ENCODE measurements around the gene KRTAP12-1.

KRTAP12-1 gene, protein sequence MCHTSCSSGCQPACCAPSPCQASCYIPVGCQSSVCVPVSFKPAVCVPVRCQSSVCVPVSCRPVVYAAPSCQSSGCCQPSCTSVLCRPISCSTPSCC

DNA sequence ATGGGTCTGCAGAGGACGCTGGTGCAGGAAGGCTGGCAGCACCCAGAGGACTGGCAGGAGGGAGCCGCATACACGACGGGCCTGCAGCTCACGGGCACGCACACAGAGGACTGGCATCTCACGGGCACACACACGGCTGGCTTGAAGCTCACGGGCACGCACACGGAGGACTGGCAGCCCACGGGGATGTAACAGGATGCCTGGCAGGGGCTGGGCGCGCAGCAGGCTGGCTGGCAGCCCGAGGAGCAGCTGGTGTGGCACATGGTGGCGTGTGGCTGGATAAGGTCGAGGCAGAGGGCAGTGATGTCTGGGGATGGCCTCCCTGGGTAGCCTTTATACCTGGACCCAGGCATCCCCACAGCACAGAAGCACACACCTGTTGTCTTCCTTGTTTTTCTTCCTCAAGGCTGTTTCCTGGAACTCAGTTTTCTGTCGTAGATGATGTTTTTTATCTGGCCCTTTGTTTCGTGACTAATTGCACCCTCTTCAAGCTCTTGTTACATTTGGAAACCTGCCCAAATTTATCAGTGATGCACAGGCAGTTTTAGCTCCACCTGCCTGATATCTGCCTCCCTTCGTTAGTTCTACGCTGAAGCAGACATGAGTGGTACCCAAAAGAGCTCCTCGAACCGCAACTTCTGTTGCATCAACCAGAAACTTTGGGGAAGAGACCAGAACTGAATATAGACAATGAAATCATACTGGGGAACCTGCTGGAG lies at the start of gene KRTAP12-1:
Gene KRTAP12-1, minus strand, starts transcription at position 303 of the 719 bp plus-strand sequence. Its CDS starts 40 bp downstream, at position 263.
- DNase-seq: no peak

DNA sequence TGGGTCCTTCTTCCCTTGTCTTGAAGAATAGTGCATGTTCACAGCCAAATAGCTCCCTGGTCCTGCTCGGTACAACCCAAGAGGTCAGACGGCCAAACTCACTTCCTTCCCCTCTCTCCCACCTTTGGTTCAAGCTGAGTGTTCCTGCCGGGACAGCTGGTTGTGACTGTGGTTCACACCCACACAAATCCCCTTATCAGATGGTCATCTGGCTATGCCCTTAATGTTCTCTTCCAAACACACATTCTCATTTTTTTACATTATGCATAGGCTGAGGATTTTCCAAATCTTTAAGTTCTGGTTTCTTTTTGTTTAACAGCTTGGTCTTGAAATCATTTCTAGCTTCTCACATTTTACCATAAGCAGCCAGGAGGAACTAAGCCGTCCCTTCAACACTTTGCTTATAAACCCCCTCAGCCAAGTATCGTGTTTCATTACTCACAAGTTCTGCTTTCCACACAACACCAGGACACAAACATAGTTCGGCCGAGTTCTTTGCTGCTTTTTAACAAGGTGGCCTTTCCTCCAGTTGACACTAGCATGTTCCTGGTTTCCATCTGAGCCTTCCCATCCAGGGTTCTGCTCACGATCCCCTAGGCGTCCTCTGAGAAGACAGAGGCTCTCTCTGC lies 49.1 kb upstream of the KRTAP12-1 start:
- DNase-seq: no peak

DNA sequence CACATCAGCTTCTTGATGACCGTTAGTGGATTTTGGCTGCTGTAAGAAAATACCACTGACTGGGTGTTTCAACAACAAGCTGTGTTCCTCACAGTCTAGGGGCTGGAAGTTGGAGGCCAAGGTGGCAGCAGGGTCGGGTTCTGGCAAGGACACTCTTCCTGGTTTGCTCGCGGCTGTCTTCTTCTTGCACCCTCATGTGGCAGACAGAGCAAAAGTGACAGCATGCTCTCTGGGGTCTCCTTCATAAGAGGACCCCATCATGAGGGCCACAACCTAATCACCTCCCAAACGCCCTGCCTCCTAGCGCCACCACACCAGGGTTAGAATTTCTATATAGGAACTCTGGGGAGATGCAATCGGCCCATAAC lies 48.0 kb upstream of the KRTAP12-1 start:
- DNase-seq: no peak

DNA sequence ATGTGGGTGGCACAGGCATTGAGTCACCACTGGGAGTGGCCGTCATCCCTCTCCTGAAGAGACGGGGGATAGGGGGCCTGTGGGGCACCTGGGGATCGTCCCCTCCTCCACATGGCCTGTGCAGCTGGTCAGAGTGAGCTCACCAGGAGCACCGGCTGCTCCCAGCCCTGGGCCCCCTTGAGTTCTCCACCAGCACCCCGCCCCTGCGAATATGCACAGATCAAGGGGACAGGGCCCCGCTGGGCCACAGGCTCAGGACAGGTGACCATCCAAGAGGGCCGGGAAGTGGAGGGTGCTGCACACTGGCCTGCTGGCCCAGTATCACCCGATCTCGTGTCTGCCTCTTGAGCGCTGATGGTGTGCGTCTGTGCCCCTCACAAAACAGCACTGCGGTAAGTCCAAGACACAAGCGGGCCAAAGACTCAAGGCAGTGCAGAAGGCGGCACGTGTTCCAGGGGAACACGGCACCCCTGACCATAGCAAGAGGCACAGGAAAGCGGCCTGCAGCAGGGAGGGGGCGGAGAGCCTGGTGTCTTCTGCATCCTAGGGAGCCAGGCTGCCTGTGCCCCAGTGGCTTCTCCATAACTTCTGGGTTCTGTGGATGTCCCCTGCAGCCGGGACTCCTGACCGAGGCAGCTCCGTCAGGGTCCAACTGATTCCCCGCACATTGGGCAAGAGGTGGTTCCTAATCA lies 47.5 kb upstream of the KRTAP12-1 start:
- DNase-seq: no peak

DNA sequence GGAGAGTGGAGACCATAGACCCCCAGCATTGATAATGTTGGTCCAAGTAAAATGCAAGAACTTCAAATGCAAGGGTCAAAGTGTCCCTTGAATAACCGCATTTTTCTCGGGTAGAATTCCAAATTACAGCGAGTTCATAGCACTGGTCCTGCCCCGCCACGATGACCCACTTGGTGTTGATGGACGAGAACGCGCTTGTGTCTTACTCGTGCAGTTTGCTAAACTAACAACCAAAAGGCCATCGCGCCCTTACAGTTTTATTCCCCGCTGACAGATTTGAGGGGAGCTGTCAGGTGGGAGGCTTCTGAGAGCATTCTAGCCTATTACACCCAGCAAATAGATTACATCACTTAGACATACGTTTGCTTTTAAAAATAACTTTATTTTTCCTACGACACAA lies 46.8 kb upstream of the KRTAP12-1 start:
- DNase-seq: no peak

DNA sequence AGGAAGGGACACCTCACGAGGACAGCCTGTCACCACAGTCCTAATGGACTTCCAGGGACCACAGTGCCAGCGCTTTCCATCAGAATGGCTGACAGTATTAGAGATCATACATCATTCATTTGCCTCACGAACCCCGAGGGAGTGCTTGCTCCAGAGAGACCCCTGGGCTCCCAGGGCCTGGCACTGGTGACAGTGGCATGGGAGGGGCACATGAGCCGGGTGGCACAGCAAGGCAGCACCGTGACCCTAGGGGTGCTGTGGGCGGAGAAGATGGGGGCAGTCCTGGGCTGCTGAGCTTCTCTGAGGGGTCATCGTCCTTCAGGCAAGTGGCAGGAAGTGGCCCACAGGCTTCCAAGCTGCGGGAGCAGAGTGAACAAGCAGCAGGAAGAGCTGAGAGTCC lies 45.8 kb upstream of the KRTAP12-1 start:
- no peak for DNase-seq

DNA sequence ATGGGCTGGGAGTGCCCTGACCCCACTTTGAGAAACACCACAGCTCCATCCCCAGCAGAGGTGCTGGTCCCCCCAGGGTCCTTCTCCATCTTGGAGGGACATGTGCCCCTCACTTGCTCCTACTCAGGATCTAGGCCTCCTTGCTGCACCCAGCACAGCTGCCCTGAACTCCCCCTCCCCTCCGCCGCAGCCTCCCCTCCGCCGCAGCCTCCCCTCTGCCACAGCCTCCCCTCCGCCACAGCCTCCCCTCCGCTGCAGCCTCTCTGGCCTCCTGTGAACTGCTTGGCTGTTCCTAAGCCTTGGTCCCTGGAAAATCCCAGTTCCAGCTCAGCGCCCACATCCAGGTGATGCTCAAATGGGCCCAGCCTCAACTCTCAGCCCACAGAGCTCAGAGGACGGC lies 45.4 kb upstream of the KRTAP12-1 start:
- DNase-seq: no peak

DNA sequence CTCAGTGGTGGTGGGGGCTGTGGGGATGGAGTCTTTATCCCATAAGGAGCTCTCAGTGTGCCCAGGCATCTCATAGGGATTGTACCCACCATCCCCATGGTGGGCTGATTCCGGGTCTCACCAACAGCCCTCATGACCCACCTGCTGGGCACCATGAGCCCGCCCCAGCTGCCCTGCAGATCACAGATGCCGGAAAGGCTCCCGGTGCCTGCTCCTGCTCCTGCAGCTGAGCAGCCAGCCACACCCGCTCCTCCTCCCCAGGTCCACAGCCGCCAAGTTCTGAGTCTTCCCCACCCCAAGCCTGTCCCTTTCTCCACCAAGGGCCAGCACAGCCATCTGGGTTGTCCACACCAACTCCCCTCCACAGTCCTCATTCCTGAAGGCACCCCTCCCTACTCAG lies 44.9 kb upstream of the KRTAP12-1 start:
- DNase-seq: no peak

DNA sequence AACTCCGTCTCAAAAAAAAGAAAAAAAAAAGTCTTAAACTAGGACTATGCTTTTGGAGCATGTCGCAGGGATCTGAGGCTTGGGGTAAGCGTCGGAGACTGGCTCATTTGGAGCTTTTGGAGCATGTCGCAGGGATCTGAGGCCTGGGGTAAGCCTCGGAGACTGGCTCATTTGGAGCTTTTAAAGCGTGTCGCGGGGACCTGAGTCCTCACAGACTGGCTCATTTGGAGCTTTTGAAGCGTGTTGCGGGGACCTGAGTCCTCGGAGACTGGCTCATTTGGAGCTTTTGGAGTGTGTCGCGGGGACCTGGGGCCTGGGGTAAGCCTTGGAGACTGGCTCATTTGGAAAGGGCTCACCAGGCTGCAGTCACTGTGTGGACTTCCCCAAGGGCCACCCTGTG lies 43.0 kb upstream of the KRTAP12-1 start:
- no peak for DNase-seq

DNA sequence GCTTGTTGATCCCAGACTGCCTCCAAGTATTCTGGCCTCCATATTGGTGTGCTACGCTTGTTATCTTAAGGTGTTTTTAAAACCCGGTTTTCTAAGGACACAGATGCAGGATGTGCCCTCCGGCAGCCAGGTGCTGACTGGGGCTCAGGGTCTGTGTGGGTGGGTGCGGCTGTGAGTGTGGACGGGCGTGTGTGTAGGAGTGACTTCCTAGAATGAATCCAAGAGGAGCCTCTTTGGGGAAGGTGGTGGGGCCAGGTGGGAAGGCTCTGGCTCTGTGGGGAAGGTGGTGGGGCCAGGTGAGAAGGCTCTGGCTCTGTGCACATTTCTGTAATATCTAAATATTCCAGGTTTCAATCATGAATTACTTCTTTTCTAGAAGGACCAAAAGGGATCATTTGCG lies 42.2 kb upstream of the KRTAP12-1 start:
- DNase-seq: no peak

DNA sequence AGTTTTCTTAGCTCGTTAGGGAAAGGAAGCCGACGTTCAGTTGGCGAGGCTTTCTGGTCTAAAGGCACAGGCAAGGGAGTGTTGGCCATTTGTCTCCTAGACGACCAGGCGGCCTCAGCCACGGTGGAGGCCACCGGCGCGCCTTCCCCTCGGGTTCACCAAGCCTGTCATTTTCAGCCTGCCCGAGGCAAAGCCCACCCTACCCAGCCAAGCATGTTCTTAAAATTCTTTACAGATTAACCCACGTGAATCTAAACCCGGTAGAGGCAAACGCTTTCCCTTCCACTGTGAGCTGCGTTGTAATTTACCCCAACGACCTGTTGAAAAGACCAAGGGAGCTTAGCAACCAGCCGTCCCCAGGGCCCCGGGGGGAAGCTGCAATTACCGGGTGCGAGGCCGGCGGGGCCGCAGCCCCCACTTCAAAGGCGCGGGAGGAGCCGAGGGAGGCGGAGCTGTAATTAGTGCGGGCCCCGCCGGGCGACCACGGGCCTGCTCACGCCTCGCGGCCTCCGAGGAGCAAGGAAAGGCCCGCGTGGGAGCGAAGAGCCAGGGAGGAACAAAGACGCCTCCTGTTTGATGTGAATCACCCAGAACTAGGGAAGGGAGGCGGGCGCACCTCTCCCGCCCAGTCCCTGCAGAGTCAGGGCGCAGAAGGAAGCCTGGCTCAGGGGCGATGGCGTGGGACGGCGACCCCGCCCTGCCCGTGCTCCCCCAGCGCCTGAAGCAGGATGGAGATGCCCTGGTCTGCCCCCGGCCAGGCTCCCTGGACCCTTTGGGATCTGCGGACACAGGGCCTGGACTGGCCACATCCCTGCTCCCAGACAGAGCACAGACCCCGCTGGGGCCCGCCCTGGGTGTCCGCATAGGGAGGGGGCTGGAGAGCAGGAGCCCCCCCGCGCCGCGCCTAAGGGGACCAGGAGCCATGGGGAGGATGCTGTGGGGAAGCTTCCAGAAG lies 41.5 kb upstream of the KRTAP12-1 start:
- no peak for DNase-seq

DNA sequence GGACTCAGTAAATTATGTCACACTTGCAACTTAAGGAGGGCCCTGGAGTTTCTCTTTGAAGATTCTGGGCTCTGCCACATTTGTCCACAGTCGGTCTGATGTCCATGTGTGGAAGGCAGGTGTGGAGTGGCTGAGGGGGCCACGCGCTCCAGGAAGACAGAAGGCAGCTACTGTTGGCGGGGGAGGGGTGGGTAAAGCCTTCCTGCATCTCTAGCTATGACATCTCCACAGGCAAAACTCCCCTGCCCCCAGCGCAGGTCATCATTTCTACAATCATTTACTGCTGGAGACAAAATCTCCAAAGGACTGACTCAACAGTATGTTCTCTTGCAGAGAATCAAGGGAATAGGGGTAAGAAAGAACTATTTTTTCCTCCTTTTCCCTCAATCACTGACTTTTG lies 40.8 kb upstream of the KRTAP12-1 start:
- DNase-seq: no peak

DNA sequence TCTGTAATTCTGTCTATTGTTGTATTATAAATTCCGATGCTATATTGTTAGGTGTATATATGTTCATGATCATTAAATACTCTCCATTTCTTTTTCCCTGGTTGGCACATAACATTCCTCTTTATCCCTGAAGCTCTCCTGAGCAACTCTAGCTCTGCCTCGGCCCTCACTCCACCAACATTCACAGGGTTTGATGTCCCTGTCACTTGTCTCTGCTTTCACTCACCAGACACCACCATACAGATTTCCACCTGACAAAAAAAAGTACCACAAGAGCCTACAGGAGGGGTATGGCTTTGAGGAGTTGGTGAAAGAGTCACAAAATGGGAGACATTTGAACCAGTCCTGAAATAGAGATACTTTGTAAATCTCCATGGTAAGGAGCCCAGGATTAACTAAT lies 38.2 kb upstream of the KRTAP12-1 start:
- DNase-seq: no peak

DNA sequence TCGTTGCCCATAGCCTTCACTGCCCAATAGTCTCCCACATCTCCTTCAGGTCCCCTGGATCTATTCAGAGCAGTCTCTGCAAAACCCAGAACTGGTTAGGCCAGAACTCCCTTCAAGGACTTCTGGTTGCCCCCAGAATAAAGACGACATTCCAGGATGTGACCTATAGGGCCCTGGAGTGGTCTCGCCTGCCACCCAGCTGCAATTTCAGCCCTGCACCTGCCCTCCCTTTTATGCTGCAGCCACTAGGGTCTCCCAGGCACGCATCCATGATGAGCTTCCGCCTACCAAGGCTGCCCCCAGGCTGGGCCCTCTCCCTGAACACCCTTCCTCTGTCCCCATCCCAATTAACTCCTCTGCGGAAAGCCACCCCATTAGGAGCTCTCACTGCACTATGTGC lies 36.6 kb upstream of the KRTAP12-1 start:
- no peak for DNase-seq

DNA sequence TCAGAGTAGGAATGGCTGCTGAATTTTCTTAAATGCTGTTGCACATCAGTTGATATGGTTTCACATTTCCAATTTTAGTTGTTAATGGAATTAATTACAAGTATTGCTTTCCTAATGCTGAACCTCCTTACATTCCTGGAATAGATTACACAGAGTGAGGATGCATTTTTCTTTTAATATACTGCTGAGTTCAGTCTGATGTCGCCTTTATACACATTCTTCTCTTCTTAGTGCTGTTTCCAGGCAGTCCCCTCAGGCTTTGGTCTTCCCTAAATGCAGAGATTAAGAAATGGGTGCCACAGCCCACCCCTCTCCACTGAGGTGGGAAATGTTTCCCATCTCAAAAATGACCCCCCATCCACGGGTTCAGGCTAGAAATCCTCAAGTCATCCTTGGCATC lies 36.1 kb upstream of the KRTAP12-1 start:
- no peak for DNase-seq

DNA sequence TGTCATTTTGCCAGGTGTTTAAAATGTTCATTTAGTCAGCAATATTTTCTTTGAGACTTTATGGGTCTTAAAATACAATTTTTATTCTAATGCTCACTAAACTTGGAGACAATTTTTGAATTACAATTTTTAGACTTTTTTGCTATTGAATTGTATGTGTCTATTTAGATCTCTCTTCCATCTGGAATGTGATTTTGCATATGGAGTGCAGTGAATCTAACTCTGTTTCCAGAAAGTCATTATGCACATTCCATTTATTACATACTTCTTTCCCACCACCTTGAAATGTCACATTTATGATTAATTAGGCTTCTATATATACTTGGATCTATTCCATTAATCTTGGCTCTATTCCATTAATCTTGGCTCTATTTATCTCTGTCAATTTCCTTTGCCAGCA lies 35.0 kb upstream of the KRTAP12-1 start:
- DNase-seq: no peak

DNA sequence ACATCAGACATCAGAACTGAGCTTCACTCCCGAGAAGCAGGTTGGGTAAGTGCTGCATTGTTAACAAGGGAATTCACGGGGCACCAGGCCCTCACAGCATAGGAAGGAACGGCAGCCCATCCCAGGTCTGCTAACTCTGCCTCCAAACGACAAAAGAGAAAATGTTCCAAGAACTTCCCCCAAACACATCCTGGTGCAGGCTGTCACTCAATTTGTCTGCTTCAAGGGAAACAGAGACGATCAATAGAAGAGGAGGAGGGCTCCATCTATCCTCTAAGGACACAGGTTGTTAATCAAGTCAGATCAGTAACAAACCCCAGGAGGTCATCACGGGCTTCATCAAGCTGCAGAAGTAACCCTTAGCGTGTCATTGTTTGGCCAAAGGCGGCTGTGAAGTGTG lies 32.9 kb upstream of the KRTAP12-1 start:
- no peak for DNase-seq

DNA sequence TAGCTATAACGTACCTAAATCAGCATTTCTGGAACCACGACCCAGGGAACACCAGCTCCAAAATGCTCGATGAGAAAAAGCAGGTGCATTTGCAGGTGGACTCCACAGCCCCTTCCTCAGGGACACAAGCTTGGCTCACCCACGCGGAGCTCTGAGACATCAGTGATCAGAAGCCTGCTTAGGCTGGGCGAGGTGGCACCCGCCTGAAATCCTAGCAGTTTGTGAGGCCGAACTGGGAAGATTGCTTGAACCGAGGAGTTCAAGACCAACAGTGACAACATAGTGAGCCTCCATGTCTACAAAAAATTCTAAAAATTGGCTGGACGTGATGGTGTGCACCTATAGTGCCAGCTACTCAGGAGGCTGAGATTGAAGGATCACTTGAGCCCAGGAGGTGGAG lies 31.9 kb upstream of the KRTAP12-1 start:
- no peak for DNase-seq

DNA sequence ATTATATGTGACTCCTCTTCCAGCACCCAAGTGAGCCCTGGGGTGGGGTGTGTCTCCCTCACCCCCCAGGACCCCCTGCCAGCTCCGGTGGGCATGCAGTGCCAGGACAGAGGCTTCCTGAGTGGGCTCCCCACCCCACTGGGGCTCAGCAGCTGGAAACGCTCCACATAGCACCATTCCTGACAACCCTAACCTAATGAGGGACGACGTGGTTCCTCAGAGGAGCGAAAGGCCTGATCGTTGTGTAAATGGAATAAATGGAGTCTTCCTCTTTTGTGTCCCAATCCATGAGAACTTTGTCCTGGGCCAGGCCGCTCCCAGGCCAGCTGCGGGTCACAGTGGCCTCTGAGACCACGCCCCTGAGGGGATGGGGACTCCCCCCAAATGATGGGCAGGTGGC lies 31.2 kb upstream of the KRTAP12-1 start:
- no peak for DNase-seq

DNA sequence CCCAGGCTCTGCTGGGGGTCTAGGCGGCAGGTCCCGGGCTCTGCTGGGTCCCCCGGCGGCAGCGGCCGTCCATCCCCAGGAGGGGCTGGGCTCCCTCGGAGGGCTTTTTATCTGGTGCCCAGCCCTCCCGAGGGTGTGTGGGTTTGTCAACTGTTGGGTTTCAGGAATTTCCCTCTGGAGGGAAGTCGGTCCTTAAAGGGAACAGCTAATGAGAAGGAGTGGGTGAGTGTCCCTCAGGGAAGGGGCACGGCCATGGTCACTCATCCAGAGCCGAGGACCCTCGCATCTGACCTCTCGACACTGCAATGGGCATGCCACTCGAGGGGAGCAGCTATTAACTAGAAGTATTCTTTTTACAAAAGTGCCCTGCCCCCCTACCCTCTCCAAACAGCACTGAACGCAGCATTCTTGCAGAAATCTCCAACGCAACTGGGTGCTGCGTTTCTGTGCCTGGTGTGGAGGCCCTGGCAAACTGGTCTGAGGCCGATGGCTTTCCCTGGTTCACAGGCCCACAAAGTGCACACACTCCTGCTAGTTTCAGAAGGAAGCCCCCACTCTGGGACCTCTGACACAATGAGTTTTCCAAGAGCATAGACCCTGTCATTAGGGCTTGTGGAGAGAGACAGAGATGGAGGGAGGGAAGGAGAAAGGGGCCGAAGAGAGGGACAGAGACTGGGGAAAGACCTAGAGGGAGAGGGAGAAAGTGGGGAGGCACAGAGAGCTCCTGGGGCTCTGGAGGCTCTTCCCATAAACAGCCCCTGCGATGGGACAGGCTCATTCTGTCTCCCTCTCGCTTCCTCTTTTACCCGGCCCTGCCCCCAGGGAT lies 30.5 kb upstream of the KRTAP12-1 start:
- DNase-seq: no peak

DNA sequence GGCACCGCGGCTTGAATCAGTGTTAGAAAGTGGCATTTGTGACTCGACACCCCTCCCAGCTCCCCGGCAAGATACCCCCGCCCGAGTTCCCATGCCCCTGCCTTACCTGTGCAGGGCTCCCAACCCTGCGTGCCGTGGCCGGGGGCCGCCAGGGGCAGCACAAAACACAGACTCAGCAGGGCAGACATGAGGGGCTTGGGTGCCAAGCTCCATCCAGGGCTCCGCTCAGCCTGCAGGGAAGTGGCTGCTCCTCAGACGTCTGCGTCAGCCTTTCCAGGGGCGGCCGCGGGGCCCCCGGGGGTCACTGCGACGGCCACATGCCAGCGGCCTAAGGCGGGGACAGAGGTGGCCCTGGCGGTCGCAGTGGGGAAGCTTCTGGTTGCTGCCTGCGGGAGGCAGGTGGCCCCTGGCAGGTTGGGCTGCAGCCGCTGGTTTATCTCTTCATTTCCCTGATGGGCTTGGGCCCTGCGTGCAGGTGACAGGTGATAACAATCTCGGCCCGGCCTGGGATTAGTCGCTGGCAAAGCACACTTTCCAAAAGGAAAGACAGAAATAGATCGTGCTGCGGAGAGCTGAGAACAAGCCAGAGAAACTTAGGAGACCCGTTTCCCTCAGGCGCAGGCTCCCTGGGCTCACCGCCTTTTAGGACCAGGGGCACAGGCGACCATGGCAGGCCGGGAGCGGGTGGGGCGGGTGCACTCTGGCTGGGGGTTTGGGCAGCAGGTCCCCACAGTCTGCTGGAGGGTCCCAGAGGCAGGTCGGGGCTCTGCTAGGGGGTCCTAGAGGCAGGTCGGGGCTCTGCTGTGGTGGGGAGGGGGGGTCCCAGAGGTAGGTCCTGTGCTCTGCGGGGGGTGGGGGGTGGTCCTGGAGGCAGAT lies 29.6 kb upstream of the KRTAP12-1 start, which contains the start of gene TSPEAR:
Gene TSPEAR, minus strand, starts transcription at position 246 of the 876 bp plus-strand sequence. Its CDS starts 58 bp downstream, at position 188.
- DNase-seq: no peak
